HepG2 (cell line): Measurements from ENCODE around the gene DNMT3A. TPM values are rescaled to one million over a fixed set of nuclear protein-coding genes. Genes with fewer than 3 reads are reported as not detected.
A peak's percentile ranks its signal among the peaks of the same experiment; 100 is the strongest.

Experiments
- CHCHD3 ChIP-seq: sonication (generic); formaldehyde crosslinking; IDR thresholded peaks from 2 replicates; pipeline ENCODE4 v1.8.0; 2022; ENCODE audit warnings: mild to moderate bottlenecking, missing genetic modification reagents, moderate library complexity
- CHD4 ChIP-seq: fragments of 200-600 bp; sonication (generic); IDR thresholded peaks from 2 replicates; pipeline ENCODE4 v1.7.0; 2017; ENCODE audit warnings: mild to moderate bottlenecking, low read length, borderline replicate concordance
- HDAC1 ChIP-seq: sonication (generic); formaldehyde crosslinking; IDR thresholded peaks from 2 replicates; pipeline ENCODE4 v1.5.1; 2020; ENCODE audit warnings: mild to moderate bottlenecking, missing genetic modification reagents
- HMGA1 ChIP-seq: sonication (generic); formaldehyde crosslinking; conservative IDR thresholded peaks from 2 replicates; pipeline ENCODE4 v1.4.0; 2020; ENCODE audit warnings: missing genetic modification reagents
- MAFG ChIP-seq: sonication (generic); formaldehyde crosslinking; IDR thresholded peaks from 2 replicates; pipeline ENCODE4 v1.5.1; 2020; ENCODE audit warnings: mild to moderate bottlenecking, missing genetic modification reagents
- ZBTB42 ChIP-seq: sonication (generic); formaldehyde crosslinking; IDR thresholded peaks from 2 replicates; pipeline ENCODE4 v1.5.0; 2020; ENCODE audit warnings: mild to moderate bottlenecking, missing genetic modification reagents
- ZBTB8A ChIP-seq: sonication (generic); formaldehyde crosslinking; IDR thresholded peaks from 2 replicates; pipeline ENCODE4 v1.4.0; 2020; ENCODE audit warnings: mild to moderate bottlenecking, low read depth, missing genetic modification reagents, borderline replicate concordance
- ZC3H4 ChIP-seq: sonication (generic); formaldehyde crosslinking; IDR thresholded peaks from 2 replicates; pipeline ENCODE4 v1.4.0; 2020; ENCODE audit warnings: missing genetic modification reagents, borderline replicate concordance
- polyA plus RNA-seq, 8 experiments: library from polyadenylated mRNA; depleted of rRNA in 3 of 8; stranded (reverse) in 7 of 8; unstranded in 1 of 8; fragments of >200 nt; fragmentation: Illumina TruSeq in 4 of 8; extraction: Trizol in 4 of 8; gene quantifications; 2 replicates each; pipeline versions ENCODE4 v1.2.1 to v1.2.3, GENCODE V29; 2011 to 2016; ENCODE audit warnings: low read depth in 4 of 8, missing spikeins in 1 of 8, mixed read lengths in 1 of 8; ENCODE audit not compliant: insufficient read depth in 1 of 8
- total RNA-seq, 5 experiments: library from RNA; depleted of rRNA; stranded (reverse); fragments of >200 nt; fragmentation: Illumina TruSeq; extraction: Trizol; gene quantifications; 2 replicates each; pipeline ENCODE4 v1.2.3, GENCODE V29; 2016; ENCODE audit warnings: low read depth in 1 of 5
- TF ChIP-seq, protein P1 (sequence below): sonication (generic); formaldehyde crosslinking; IDR thresholded peaks from 2 replicates; pipeline ENCODE4 v1.4.0; 2020; ENCODE audit warnings: missing genetic modification reagents

The DNMT3A gene
- total and polyA plus RNA-seq, 2 of the 13 experiments (the other 11 are each of a cell fraction or from before 2014, with no cell fraction given) = 14.7 to 29.1 TPM

DNA sequence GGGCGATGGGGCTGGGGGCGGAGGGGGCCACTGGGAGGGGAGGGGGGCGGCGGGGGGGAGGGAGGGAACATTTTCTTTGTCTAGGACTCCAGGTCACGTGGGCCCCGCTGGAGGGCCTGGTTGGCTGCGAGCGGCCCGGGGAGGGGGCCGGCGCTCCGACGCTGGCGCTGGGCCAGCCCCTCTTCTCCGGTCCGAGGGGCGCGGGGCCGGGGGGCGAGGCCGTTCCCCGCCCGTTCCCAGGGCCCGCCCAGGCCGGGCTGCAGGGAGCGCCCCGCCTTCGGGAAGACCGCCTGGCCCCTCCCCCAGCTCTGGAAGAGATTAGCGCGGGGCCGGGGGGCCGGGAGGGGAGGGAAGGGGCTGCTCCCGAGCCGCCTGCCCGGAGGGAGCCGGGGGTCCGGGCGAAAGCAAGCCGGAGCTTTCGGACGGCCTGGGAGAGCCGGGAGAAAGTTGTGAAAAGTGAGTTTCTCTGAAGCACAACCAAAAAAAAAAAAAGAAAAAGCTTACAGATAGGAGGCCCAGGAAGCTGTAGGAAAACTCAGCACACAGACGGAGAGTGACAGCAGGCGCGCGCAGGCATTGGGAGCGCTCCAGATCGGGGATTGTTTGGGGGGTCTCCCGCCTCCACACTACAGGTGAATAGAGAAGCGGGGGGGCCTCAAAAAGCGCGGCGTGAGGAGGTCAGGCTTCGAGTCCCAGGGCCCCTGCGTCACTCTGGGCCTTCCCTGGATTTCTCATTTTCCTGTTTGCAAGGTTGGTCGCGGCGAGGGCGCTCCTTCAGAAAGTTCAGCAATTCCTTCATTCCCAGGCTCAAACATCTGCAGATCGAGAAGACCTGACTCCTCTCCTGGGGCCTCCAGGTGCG lies 89.2 kb downstream of the DNMT3A start (continued):
- TF ChIP-seq CHD4 (no peak), ZBTB42 (CRISPR knock-in tag) (no peak), CHCHD3 (CRISPR knock-in tag) (no peak), ZC3H4 (CRISPR knock-in tag) (0 out of 2 replicates have a peak, but pooled peaks have one; percentile 36), HMGA1 (no peak), ZBTB8A (no peak), MAFG (CRISPR knock-in tag) (no peak), HDAC1 (CRISPR knock-in tag) (peak; percentile 36)
- TF ChIP-seq, protein P1, sequence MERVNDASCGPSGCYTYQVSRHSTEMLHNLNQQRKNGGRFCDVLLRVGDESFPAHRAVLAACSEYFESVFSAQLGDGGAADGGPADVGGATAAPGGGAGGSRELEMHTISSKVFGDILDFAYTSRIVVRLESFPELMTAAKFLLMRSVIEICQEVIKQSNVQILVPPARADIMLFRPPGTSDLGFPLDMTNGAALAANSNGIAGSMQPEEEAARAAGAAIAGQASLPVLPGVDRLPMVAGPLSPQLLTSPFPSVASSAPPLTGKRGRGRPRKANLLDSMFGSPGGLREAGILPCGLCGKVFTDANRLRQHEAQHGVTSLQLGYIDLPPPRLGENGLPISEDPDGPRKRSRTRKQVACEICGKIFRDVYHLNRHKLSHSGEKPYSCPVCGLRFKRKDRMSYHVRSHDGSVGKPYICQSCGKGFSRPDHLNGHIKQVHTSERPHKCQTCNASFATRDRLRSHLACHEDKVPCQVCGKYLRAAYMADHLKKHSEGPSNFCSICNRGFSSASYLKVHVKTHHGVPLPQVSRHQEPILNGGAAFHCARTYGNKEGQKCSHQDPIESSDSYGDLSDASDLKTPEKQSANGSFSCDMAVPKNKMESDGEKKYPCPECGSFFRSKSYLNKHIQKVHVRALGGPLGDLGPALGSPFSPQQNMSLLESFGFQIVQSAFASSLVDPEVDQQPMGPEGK = peak; percentile 89
